Endothelial cell of umbilical vein (primary cell): ENCODE data around the gene PGGT1B. TPM values are rescaled to one million over a fixed set of nuclear protein-coding genes. Genes with fewer than 3 reads are reported as not detected.
A peak's percentile ranks its signal among the peaks of the same experiment; 100 is the strongest.

Experiments used
- Bru-seq: library from RNA; stranded (reverse); fragments of 400-500 nt; gene quantifications from one replicate; lab custom pipeline; 2021; lab: Mats Ljungman, UMichigan
- BruChase-seq, 2 experiments: library from RNA; stranded (reverse); fragments of 400-500 nt; gene quantifications; one replicate each; lab custom pipeline; 2021; lab: Mats Ljungman, UMichigan
- BruUV-seq: library from RNA; stranded (reverse); fragments of 400-500 nt; replicated peaks from 2 replicates; lab custom pipeline; 2021; lab: Mats Ljungman, UMichigan
- CTCF ChIA-PET: fragments of 300-600, 350-600 bp; sonication (Branson Sonifier 250); formaldehyde crosslinking; loops from one replicate; lab custom pipeline; 2021; ENCODE audit warnings: antibody characterized with exemption, inconsistent platforms; lab: Charles Lee
- POLR2A ChIA-PET: fragments of 300-600, 350-600 bp; sonication (Branson Sonifier 250); formaldehyde crosslinking; loops from one replicate; lab custom pipeline; 2021; ENCODE audit warnings: antibody characterized with exemption, inconsistent platforms; lab: Charles Lee
- DNase-seq: peaks from one replicate; pipeline ENCODE4 v3.0.0-alpha.2; 2011; ENCODE audit warnings: low read depth, low spot score
- FAIRE-seq: peaks from 2 replicates; lab custom pipeline; 2011; peaks lifted over from hg19 to GRCh38; lab: Jason Lieb, UNC
- H2AFZ ChIP-seq: 2 replicates; pipeline ENCODE4 v1.6.0; 2012; ENCODE audit warnings: low read depth, low read length, control low read depth, inconsistent platforms
- H3K27ac ChIP-seq: 2 replicates; pipeline ENCODE4 v1.5.1; 2011; ENCODE audit warnings: low read depth, mild to moderate bottlenecking, control low read depth, low read length, moderate library complexity; ENCODE audit not compliant: insufficient read depth
- H3K27me3 ChIP-seq, 2 experiments: 2 replicates each; pipeline versions ENCODE4 v1.6.0 to v1.6.1; 2011; ENCODE audit warnings: low read length in 2 of 2, mixed read lengths in 1 of 2; ENCODE audit not compliant: control insufficient read depth in 2 of 2, insufficient read depth in 2 of 2
- H3K36me3 ChIP-seq, 2 experiments: 2 replicates in 1 of 2; 3 replicates in 1 of 2; pipeline ENCODE4 v1.5.1; 2011; ENCODE audit warnings: low read length in 2 of 2, mild to moderate bottlenecking in 1 of 2, moderate library complexity in 1 of 2; ENCODE audit not compliant: control insufficient read depth in 2 of 2, insufficient read depth in 2 of 2; ENCODE audit errors: extremely low read depth in 1 of 2
- H3K4me1 ChIP-seq: 3 replicates; pipeline ENCODE4 v1.5.1; 2011; ENCODE audit warnings: mild to moderate bottlenecking, low read length; ENCODE audit not compliant: control insufficient read depth, insufficient read depth; ENCODE audit errors: extremely low read depth
- H3K4me2 ChIP-seq: 2 replicates; pipeline ENCODE4 v1.6.1; 2011; ENCODE audit warnings: low read length, control low read depth, mixed read lengths; ENCODE audit not compliant: insufficient read depth
- H3K4me3 ChIP-seq, 3 experiments: fragments of 200-600 bp in 1 of 3; sonication (generic), shearing (Covaris generic) in 1 of 3; replicated peaks in 1 of 3; 2 replicates each; pipeline ENCODE4 v1.5.1; 2011 to 2016; ENCODE audit warnings: control low read depth in 3 of 3, low read length in 3 of 3, mild to moderate bottlenecking in 2 of 3, inconsistent platforms in 1 of 3, low read depth in 1 of 3, moderate library complexity in 1 of 3; ENCODE audit not compliant: insufficient read depth in 1 of 3
- H3K79me2 ChIP-seq: 2 replicates; pipeline ENCODE4 v1.6.0; 2012; ENCODE audit warnings: low read length, inconsistent platforms; ENCODE audit not compliant: control insufficient read depth, insufficient read depth
- H3K9ac ChIP-seq: replicated peaks from 2 replicates; pipeline ENCODE3; 2011; ENCODE audit warnings: low read length, control low read depth; ENCODE audit not compliant: insufficient read depth; ENCODE audit errors: extremely low read depth
- H3K9me1 ChIP-seq: replicated peaks from 3 replicates; pipeline ENCODE4 v1.6.0; 2011; ENCODE audit warnings: mild to moderate bottlenecking, low read length; ENCODE audit not compliant: control insufficient read depth, insufficient read depth; ENCODE audit errors: extremely low read depth
- H3K9me3 ChIP-seq: replicated peaks from 2 replicates; pipeline ENCODE4 v1.5.1; 2012; ENCODE audit warnings: low read length, inconsistent platforms; ENCODE audit not compliant: control insufficient read depth, insufficient read depth
- H4K20me1 ChIP-seq: replicated peaks from 2 replicates; pipeline ENCODE3; 2011; ENCODE audit warnings: mild to moderate bottlenecking, low read length; ENCODE audit not compliant: control insufficient read depth, insufficient read depth; ENCODE audit errors: extremely low read depth
- EZH2 ChIP-seq: IDR thresholded peaks from 2 replicates; pipeline ENCODE4 v1.6.1; 2012; ENCODE audit warnings: borderline replicate concordance, low read depth, mild to moderate bottlenecking, moderate library complexity, low read length, inconsistent platforms; ENCODE audit not compliant: severe bottlenecking
- FOS ChIP-seq: IDR thresholded peaks from 2 replicates; pipeline ENCODE4 v1.6.1; 2011; ENCODE audit warnings: mild to moderate bottlenecking, low read length, moderate library complexity, borderline replicate concordance; ENCODE audit not compliant: insufficient read depth
- GATA2 ChIP-seq: IDR thresholded peaks from 2 replicates; pipeline ENCODE4 v1.7.0; 2011; ENCODE audit warnings: low read depth, mild to moderate bottlenecking, moderate library complexity, mixed read lengths, low read length; ENCODE audit not compliant: insufficient read length, insufficient read depth
- JUN ChIP-seq: IDR thresholded peaks from 2 replicates; pipeline ENCODE4 v1.6.1; 2011; ENCODE audit warnings: borderline replicate concordance, low read depth; ENCODE audit not compliant: insufficient read length, insufficient read depth
- POLR2A ChIP-seq: IDR thresholded peaks from 2 replicates; pipeline ENCODE4 v1.6.1; 2012; ENCODE audit warnings: low read depth, mild to moderate bottlenecking, control low read depth, low read length
- POLR2AphosphoS5 ChIP-seq: IDR thresholded peaks from 2 replicates; pipeline ENCODE4 v1.6.1; 2012; ENCODE audit warnings: low read depth, mild to moderate bottlenecking, control low read depth, low read length, moderate library complexity; ENCODE audit not compliant: insufficient read depth
- dilution Hi-C: fragments of 300-500 bp; cut with MboI; formaldehyde crosslinking; loops from one replicate; pipeline ENCODE4 v1.15.0; 2019; ENCODE audit warnings: low sequenced_read_pairs; ENCODE audit not compliant: extremely low pct_ligation_motif_present
- intact Hi-C: fragments of 100-400 bp; cut with micrococcal nuclease; formaldehyde crosslinking; loops from one replicate; pipeline ENCODE4 v1.10.0; 2022
- long read RNA-seq: library from polyadenylated mRNA; stranded (forward); transcript quantifications from one replicate; pipeline ENCODE4 v2.0.0, GENCODE V29; 2021
- polyA minus RNA-seq, 3 experiments: library from RNA; depleted of rRNA, polyadenylated mRNA; stranded (reverse); fragments of >200 nt; gene quantifications; 1 replicate in 1 of 3; 2 replicates in 2 of 3; pipeline ENCODE4 v1.2.3, GENCODE V29; 2011
- polyA plus RNA-seq, 4 experiments: library from polyadenylated mRNA; depleted of rRNA in 3 of 4; stranded (reverse) in 3 of 4; unstranded in 1 of 4; fragments of >200 nt; gene quantifications; 2 replicates each; pipeline versions ENCODE4 v1.2.1 to v1.2.3, GENCODE V29; 2011 to 2012; ENCODE audit warnings: missing spikeins in 1 of 4
- total RNA-seq: library from RNA; stranded (reverse); gene quantifications from 2 replicates; pipeline ENCODE4 v1.2.3, GENCODE V29; 2021

Gene PGGT1B
- 37.5 and 42.3 TPM in 2 replicates for total RNA-seq
- 1.3 and 2.6 TPM in 2 replicates for polyA plus RNA-seq
- polyA plus RNA-seq (2011; cell fraction: cytosol; rRNA removed) = 1.4 and 1.7 TPM in 2 replicates
- polyA plus RNA-seq (2011; cell fraction: nucleus; rRNA removed) = 4.4 and 6.1 TPM in 2 replicates
- 16.4 and 21.1 TPM in 2 replicates for polyA plus RNA-seq (2012)
- 32.4 and 39.5 TPM in 2 replicates for polyA minus RNA-seq
- polyA minus RNA-seq (2011; cell fraction: cytosol; rRNA and poly(A)+ RNA removed) = 4.7 TPM
- 32.8 and 38.3 TPM in 2 replicates for polyA minus RNA-seq (2011; cell fraction: nucleus; rRNA and poly(A)+ RNA removed)
- percentile 90 among the genes with signal in this experiment for Bru-seq, nascent RNA
- percentile 71 among the genes with signal in this experiment for BruChase-seq, experiment 1, labeled RNA remaining after a 6-hour chase
- BruChase-seq, experiment 2, labeled RNA remaining after a 2-hour chase = percentile 86 among the genes with signal in this experiment
- long read RNA-seq, full-length matches to known transcripts = 37 of 50 reads
- long read RNA-seq, partial matches to known transcripts = 5 of 50 reads
- long read RNA-seq, other reads (novel, unspliced or antisense) = 8 of 50 reads

- Histone ChIP-seq H3K27me3 (no peaks in the 10 kb centered on the region), H2AFZ (peak within 1 kb of the TSS; percentile 95), H3K9ac (peak within 1 kb of the TSS; percentile 96), H3K9me3 (no peaks in the 10 kb centered on the region), H3K36me3 (peaks cover 0 to 5% of the 10 kb centered on the region in 2 experiments), H3K4me3 (peak within 1 kb of the TSS; percentile 48 to 100 (median 100)), H3K4me1 (peaks cover 15% of the 10 kb centered on the region), H3K27ac (peak within 1 kb of the TSS; percentile 64), H3K9me1 (no peaks in the 10 kb centered on the region), H4K20me1 (peaks cover 5% of the 10 kb centered on the region), H3K79me2 (peaks cover 49% of the 10 kb centered on the region), H3K4me2 (peak within 1 kb of the TSS; percentile 100)
- FAIRE-seq (peak; percentile 59), DNase-seq (peak; percentile 77)
- dilution Hi-C loops = no loop called here
- BruUV-seq = no TSS peak
- ChIA-PET POLR2A (no interaction called here), CTCF (interaction anchor here (1.0 to 1.6 kb wide), 6 partner anchors 9 to 165 kb away, joined by 3 to 4 read pairs (median 3); partner anchors contain the start of gene CCDC112)
- intact Hi-C loops = loop anchor here (2.0 kb wide), 1 partner anchor 34 kb away; the partner anchor contains the start of gene CCDC112
- TF ChIP-seq GATA2 (no peak), FOS (no peak), POLR2AphosphoS5 (peak; percentile 87), JUN (no peak), POLR2A (peak; percentile 89), EZH2 (no peak)
Observed at GRCh38 chr5:115262321-115263077, at the start of gene PGGT1B. Gene PGGT1B (minus strand): TSS chr5:115262877. CDS start chr5:115262851, 26 bp downstream.
